Vagina (tissue), 2 donors: ENCODE data around the gene WDR7. TPM values are rescaled to one million over a fixed set of nuclear protein-coding genes. Genes with fewer than 3 reads are reported as not detected.

Source experiments
- DNase-seq, 2 donors: peaks; one replicate each; pipeline ENCODE4 v3.0.0-alpha.2; 2017; ENCODE audit errors: extremely low spot score in 2 of 2
- H3K27ac ChIP-seq: fragments of 200-600 bp; sonication (generic); one replicate; pipeline ENCODE4 v1.5.1; 2019
- H3K27me3 ChIP-seq: fragments of 200-600 bp; sonication (generic); one replicate; pipeline ENCODE4 v1.5.1; 2019
- H3K36me3 ChIP-seq, 2 donors: fragments of 200-600 bp; sonication (generic); one replicate each; pipeline ENCODE4 v1.5.1; 2017 to 2019
- H3K4me1 ChIP-seq: fragments of 200-600 bp; sonication (generic); one replicate; pipeline ENCODE4 v1.5.1; 2019
- H3K4me3 ChIP-seq, 2 donors: fragments of 200-600 bp; sonication (generic); 1 replicate in 1 of 2; 2 replicates in 1 of 2; pipeline ENCODE4 v1.5.1; 2016 to 2019
- H3K9me3 ChIP-seq: fragments of 200-600 bp; sonication (generic); one replicate; pipeline ENCODE4 v1.5.1; 2019
- POLR2A ChIP-seq, 2 donors: fragments of 450-650 bp; IDR thresholded peaks; one replicate each; pipeline ENCODE4 v1.6.1; 2017; ENCODE audit warnings: antibody characterized with exemption in 2 of 2, mild to moderate bottlenecking in 2 of 2, moderate library complexity in 2 of 2
- POLR2AphosphoS5 ChIP-seq, 2 donors: sonication (generic); formaldehyde crosslinking; IDR thresholded peaks; one replicate each; pipeline ENCODE4 v1.9.0; 2017; ENCODE audit warnings: antibody characterized with exemption in 2 of 2, mild to moderate bottlenecking in 2 of 2, low read depth in 1 of 2; ENCODE audit not compliant: insufficient read depth in 1 of 2
- intact Hi-C: fragments of 100-400 bp; cut with DNase I; formaldehyde crosslinking; loops from one replicate; pipeline ENCODE4 v1.15.1; 2023
- total RNA-seq: library from RNA; depleted of rRNA; stranded (reverse); fragments of >200 nt; gene quantifications from one replicate; pipeline ENCODE4 v1.2.3, GENCODE V29; 2016
- TF ChIP-seq, protein P1 (sequence below), 3 experiments: fragments of 450-650 bp in 2 of 3; fragments of 200-600 bp in 1 of 3; sonication (generic) in 1 of 3; IDR thresholded peaks; one replicate each; pipeline ENCODE4 v1.5.1; 2017 to 2019; ENCODE audit warnings: antibody characterized with exemption in 3 of 3, mild to moderate bottlenecking in 2 of 3, moderate library complexity in 2 of 3

WDR7 gene
- total RNA-seq, 1 donor from 2014 or later = 26.3 TPM

DNA sequence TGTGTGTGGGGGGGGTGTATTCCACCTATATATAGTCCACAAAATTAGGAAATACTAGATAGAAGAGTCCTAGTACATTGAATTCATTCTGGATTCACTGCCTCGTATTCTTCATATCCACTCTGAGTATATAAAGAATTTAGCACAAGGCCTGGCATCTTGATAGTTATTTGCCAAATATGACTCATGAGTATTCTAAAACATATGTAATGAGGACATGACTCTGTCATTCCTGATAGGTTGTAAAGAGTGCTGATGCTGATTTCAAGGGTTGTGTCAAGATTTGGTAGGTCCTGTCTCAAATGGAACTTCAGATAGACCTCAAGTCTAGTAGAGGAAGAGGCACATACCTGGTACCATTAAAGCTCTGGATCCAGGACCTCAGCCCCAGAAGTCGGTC is 322.3 kb downstream of the WDR7 start:
- no peak overlapping the region for H3K27ac ChIP-seq
- TF ChIP-seq POLR2AphosphoS5 (IDR thresholded peaks at IDR 0.05; ENCODE audit: insufficient read depth in 1 of 2, low read depth in 1 of 2) (no peak), POLR2A (IDR thresholded peaks at IDR 0.05) (no peak)
- TF ChIP-seq, protein P1, sequence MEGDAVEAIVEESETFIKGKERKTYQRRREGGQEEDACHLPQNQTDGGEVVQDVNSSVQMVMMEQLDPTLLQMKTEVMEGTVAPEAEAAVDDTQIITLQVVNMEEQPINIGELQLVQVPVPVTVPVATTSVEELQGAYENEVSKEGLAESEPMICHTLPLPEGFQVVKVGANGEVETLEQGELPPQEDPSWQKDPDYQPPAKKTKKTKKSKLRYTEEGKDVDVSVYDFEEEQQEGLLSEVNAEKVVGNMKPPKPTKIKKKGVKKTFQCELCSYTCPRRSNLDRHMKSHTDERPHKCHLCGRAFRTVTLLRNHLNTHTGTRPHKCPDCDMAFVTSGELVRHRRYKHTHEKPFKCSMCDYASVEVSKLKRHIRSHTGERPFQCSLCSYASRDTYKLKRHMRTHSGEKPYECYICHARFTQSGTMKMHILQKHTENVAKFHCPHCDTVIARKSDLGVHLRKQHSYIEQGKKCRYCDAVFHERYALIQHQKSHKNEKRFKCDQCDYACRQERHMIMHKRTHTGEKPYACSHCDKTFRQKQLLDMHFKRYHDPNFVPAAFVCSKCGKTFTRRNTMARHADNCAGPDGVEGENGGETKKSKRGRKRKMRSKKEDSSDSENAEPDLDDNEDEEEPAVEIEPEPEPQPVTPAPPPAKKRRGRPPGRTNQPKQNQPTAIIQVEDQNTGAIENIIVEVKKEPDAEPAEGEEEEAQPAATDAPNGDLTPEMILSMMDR (IDR thresholded peaks at IDR 0.05) = no peak
- no peaks in the 10 kb centered on the region for H3K36me3 ChIP-seq
- H3K27me3 ChIP-seq = no peaks in the 10 kb centered on the region
- H3K4me3 ChIP-seq = no peak overlapping the region
- no peak for DNase-seq
- intact Hi-C loops = no loop called here
- H3K9me3 ChIP-seq = no peaks in the 10 kb centered on the region
- no peaks in the 10 kb centered on the region for H3K4me1 ChIP-seq

DNA sequence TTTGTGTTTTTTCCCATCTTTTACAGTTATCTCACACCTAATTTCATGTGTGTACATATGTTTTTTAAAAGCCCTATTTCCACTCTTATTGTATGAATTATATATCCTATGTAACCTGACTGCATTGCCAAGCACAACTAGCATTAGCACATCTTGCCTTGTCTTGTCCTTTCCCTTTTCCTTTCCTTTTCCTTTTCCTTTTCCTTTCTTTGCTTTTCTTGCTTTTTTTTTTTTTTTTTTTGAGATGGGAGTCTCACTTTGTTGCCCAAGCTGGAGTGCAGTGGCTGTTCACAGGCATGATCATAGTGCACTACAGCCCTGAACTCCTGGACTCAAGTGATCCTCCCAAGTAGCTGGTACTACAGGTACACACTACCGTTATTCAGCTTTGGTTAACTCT is 323.0 kb downstream of the WDR7 start:
- intact Hi-C loops = no loop called here
- Histone ChIP-seq H3K36me3 (no peaks in the 10 kb centered on the region), H3K27ac (no peak overlapping the region), H3K4me1 (no peaks in the 10 kb centered on the region), H3K9me3 (no peaks in the 10 kb centered on the region), H3K27me3 (no peaks in the 10 kb centered on the region), H3K4me3 (no peak overlapping the region)
- no peak for DNase-seq
- TF ChIP-seq POLR2AphosphoS5 (IDR thresholded peaks at IDR 0.05; ENCODE audit: insufficient read depth in 1 of 2, low read depth in 1 of 2) (no peak), POLR2A (IDR thresholded peaks at IDR 0.05) (no peak)
- TF ChIP-seq, protein P1 (IDR thresholded peaks at IDR 0.05) = no peak

DNA sequence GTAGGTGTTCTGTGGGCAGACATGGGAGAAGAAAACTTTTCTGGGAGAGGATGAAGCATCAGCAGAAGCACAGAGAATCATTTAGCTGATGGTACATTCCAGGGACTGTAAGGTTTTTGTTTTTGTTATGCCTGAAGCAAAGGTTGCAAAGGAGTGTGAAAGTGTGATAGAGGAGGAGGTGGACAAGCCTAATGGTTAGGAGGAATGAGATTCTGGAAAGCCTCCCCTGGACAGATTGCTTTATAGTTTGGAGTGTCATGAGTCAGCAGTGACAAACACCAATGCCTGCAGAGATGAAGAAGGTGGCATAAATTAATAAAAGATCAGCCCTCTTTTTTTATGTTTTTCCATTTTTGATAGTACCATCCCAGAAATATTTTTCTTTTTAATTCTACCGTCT is 324.1 kb downstream of the WDR7 start:
- Histone ChIP-seq H3K9me3 (no peaks in the 10 kb centered on the region), H3K27ac (no peak overlapping the region), H3K4me3 (no peak overlapping the region), H3K27me3 (no peaks in the 10 kb centered on the region), H3K4me1 (no peaks in the 10 kb centered on the region), H3K36me3 (no peaks in the 10 kb centered on the region)
- intact Hi-C loops = no loop called here
- DNase-seq = no peak
- TF ChIP-seq, protein P1 (IDR thresholded peaks at IDR 0.05) = no peak
- TF ChIP-seq POLR2AphosphoS5 (IDR thresholded peaks at IDR 0.05; ENCODE audit: insufficient read depth in 1 of 2, low read depth in 1 of 2) = no peak
- no peak for TF ChIP-seq POLR2A (IDR thresholded peaks at IDR 0.05)

DNA sequence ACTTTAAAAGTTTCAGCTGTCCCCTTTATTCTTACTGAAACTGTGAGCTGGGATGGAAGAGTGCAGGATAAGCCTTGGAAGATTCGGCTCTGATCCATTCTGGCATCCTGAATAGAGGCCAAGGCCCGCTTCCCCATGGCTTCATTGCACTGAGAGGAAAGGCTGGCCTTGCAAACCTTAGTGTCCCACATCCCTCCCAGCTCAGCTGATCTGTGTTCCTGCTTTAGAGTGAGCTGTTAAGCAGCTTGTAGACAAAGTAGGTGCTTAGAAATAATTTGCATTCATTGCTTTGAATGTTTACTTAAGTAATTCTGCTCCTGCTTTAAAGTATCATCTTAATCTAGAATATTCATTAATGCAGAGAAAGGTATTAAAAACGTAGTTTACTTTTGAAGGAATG is 326.1 kb downstream of the WDR7 start:
- TF ChIP-seq POLR2AphosphoS5 (IDR thresholded peaks at IDR 0.05; ENCODE audit: insufficient read depth in 1 of 2, low read depth in 1 of 2) (no peak), POLR2A (IDR thresholded peaks at IDR 0.05) (no peak)
- TF ChIP-seq, protein P1 (IDR thresholded peaks at IDR 0.05) = no peak
- H3K27ac ChIP-seq = no peak overlapping the region
- intact Hi-C loops = no loop called here

DNA sequence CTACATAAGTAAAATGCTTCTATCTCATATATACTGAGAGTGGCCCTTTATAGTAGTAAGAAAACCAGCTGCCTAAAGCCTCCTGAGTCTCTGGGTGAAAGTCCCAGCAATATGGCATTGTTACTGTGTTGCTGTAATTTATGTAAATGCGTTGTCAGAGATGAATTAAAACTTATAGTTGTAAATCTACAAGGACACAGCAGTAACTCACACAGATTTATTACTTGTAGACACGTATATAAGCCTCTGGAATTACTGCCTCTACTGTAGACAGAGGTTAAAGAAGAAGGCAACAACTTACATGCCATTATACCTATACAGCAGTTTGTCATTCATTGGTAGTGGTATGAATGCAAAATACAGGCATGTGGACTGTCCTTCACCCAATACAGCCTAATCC is 326.6 kb downstream of the WDR7 start:
- no peaks in the 10 kb centered on the region for H3K4me1 ChIP-seq
- H3K27me3 ChIP-seq = no peaks in the 10 kb centered on the region
- no peak overlapping the region for H3K4me3 ChIP-seq
- H3K36me3 ChIP-seq = no peaks in the 10 kb centered on the region
- no peak for DNase-seq
- TF ChIP-seq, protein P1 (IDR thresholded peaks at IDR 0.05) = no peak
- TF ChIP-seq POLR2A (IDR thresholded peaks at IDR 0.05) = no peak
- TF ChIP-seq POLR2AphosphoS5 (IDR thresholded peaks at IDR 0.05; ENCODE audit: insufficient read depth in 1 of 2, low read depth in 1 of 2) = no peak
- intact Hi-C loops = no loop called here
- no peak overlapping the region for H3K27ac ChIP-seq
- no peaks in the 10 kb centered on the region for H3K9me3 ChIP-seq

More for the DNA sequence above, 326.1 kb downstream of the WDR7 start:
- Histone ChIP-seq H3K36me3 (no peaks in the 10 kb centered on the region), H3K27me3 (no peaks in the 10 kb centered on the region), H3K4me1 (no peaks in the 10 kb centered on the region), H3K9me3 (no peaks in the 10 kb centered on the region), H3K4me3 (no peak overlapping the region)
- DNase-seq = no peak
